H1 (cell line): ENCODE measurements around the gene UGT1A9. TPM values are rescaled to one million over a fixed set of nuclear protein-coding genes. Genes with fewer than 3 reads are reported as not detected.

ENCODE experiments used
- ASH2L ChIP-seq: fragments of 200-600, 300-600 bp; sonication (generic); IDR thresholded peaks from one replicate; pipeline ENCODE4 v1.7.1; 2017; ENCODE audit warnings: low read length
- ATF3 ChIP-seq: IDR thresholded peaks from 2 replicates; pipeline ENCODE4 v1.6.1; 2011; ENCODE audit warnings: low read depth, mild to moderate bottlenecking, low read length; ENCODE audit not compliant: insufficient read depth
- CHD1 ChIP-seq: IDR thresholded peaks from 2 replicates; pipeline ENCODE4 v1.6.1; 2012; ENCODE audit warnings: low read depth, low read length, improper control_type of control experiment
- EP300 ChIP-seq, 2 experiments: IDR thresholded peaks; 1 replicate in 1 of 2; 2 replicates in 1 of 2; pipeline ENCODE4 v1.6.1; 2011 to 2012; ENCODE audit warnings: low read depth in 2 of 2, low read length in 2 of 2, mild to moderate bottlenecking in 2 of 2, borderline replicate concordance in 1 of 2, inconsistent platforms in 1 of 2, moderate library complexity in 1 of 2
- EZH2 ChIP-seq: fragments of 200-600 bp; sonication (generic); IDR thresholded peaks from 2 replicates; pipeline ENCODE4 v1.7.1; 2012; ENCODE audit warnings: low read depth, mild to moderate bottlenecking, moderate library complexity, low read length, inconsistent platforms; ENCODE audit not compliant: severe bottlenecking
- KDM4A ChIP-seq: IDR thresholded peaks from one replicate; pipeline ENCODE4 v1.7.1; 2012; ENCODE audit warnings: low read depth, mild to moderate bottlenecking, moderate library complexity, low read length, inconsistent platforms; ENCODE audit not compliant: severe bottlenecking
- POU5F1 ChIP-seq: IDR thresholded peaks from 2 replicates; pipeline ENCODE4 v1.6.1; 2011; ENCODE audit warnings: low read depth, mild to moderate bottlenecking, low read length, moderate library complexity
- SIRT6 ChIP-seq: IDR thresholded peaks from one replicate; pipeline ENCODE4 v1.7.1; 2012; ENCODE audit warnings: low read length, inconsistent platforms
- SRF ChIP-seq: IDR thresholded peaks from 2 replicates; pipeline ENCODE4 v1.6.1; 2011; ENCODE audit warnings: mild to moderate bottlenecking, low read depth, low read length, moderate library complexity
- TCF12 ChIP-seq: IDR thresholded peaks from 2 replicates; pipeline ENCODE4 v1.6.1; 2011; ENCODE audit warnings: low read depth, mild to moderate bottlenecking, low read length
- USF2 ChIP-seq: IDR thresholded peaks from 2 replicates; pipeline ENCODE4 v1.6.1; 2011; ENCODE audit warnings: low read length, improper control_type of control experiment
- polyA plus RNA-seq, 7 experiments: library from polyadenylated mRNA; depleted of rRNA in 3 of 7; stranded (reverse) in 5 of 7; unstranded in 2 of 7; fragments of >200 nt in 5 of 7; fragments of 200-250 nt in 2 of 7; gene quantifications; 1 replicate in 5 of 7; 2 replicates in 1 of 7; 4 replicates in 1 of 7; pipeline versions ENCODE4 v1.2.1 to v1.2.3, GENCODE V29; 2011 to 2013; ENCODE audit warnings: missing spikeins in 2 of 7, mixed read lengths in 2 of 7
- total RNA-seq: library from RNA; stranded (reverse); fragmentation: NEBNext Ultra II Directional; extraction: Animal tissue kit (Norgen Biotek cat#: 25700); gene quantifications from 2 replicates; pipeline ENCODE4 v1.2.1, GENCODE V29; 2021

The UGT1A9 gene
- total and polyA plus RNA-seq, 2 of the 8 experiments (the other 6 are each of a cell fraction or from before 2014, with no cell fraction given) = not detected

- no peak for TF ChIP-seq SIRT6
- TF ChIP-seq POU5F1 = no peak
- TF ChIP-seq ATF3 = no peak
- TF ChIP-seq USF2 = no peak
- no peak for TF ChIP-seq CHD1
- no peak for TF ChIP-seq ASH2L
- no peak for TF ChIP-seq TCF12
- TF ChIP-seq SRF = no peak
- TF ChIP-seq EP300 (IDR thresholded peaks at IDR 0.05; ENCODE audit: borderline replicate concordance in 1 of 2, low read depth in 2 of 2, low read length in 2 of 2) = no peak
- no peak for TF ChIP-seq EZH2
- no peak for TF ChIP-seq KDM4A
These were observed 17.3 kb downstream of the UGT1A9 start (continued) for GRCh38 chr2:233689031-233689430.
